H1 (cell line): ENCODE measurements around the gene SKAP1. TPM values are rescaled to one million over a fixed set of nuclear protein-coding genes. Genes with fewer than 3 reads are reported as not detected.

Experiments
- CTCF ChIA-PET: fragments of 300-600 bp; sonication (Branson Sonifier 250); formaldehyde crosslinking; loops from one replicate; lab custom pipeline; 2021; ENCODE audit not compliant: partially characterized antibody; lab: Charles Lee
- POLR2A ChIA-PET: fragments of 300-600 bp; sonication (Branson Sonifier 250); formaldehyde crosslinking; loops from one replicate; lab custom pipeline; 2021; ENCODE audit warnings: inconsistent platforms; ENCODE audit not compliant: partially characterized antibody; lab: Charles Lee
- DNase-seq, 2 experiments: peaks; one replicate each; pipeline versions ENCODE4 v3.0.0 to v3.0.0-alpha.2; 2010 to 2022; ENCODE audit warnings: low spot score in 2 of 2, low read depth in 1 of 2, mixed read lengths in 1 of 2
- FAIRE-seq: peaks from 2 replicates; lab custom pipeline; 2011; peaks lifted over from hg19 to GRCh38; lab: Jason Lieb, UNC
- H2AFZ ChIP-seq: 2 replicates; pipeline ENCODE4 v1.8.1; 2012; ENCODE audit warnings: low read length, inconsistent platforms
- H2AK5ac ChIP-seq: 2 replicates; pipeline ENCODE4 v1.6.1; 2013; ENCODE audit warnings: low read depth, low read length
- H2BK120ac ChIP-seq: replicated peaks from 2 replicates; pipeline ENCODE3; 2013; ENCODE audit warnings: low read depth, low read length, inconsistent platforms
- H2BK12ac ChIP-seq: 2 replicates; pipeline ENCODE4 v1.6.1; 2013; ENCODE audit warnings: low read depth, low read length
- H2BK15ac ChIP-seq: 2 replicates; pipeline ENCODE4 v1.6.1; 2013; ENCODE audit warnings: low read length
- H2BK20ac ChIP-seq: 2 replicates; pipeline ENCODE4 v1.6.1; 2013; ENCODE audit warnings: low read length
- H2BK5ac ChIP-seq: 2 replicates; pipeline ENCODE4 v1.6.1; 2013; ENCODE audit warnings: low read depth, low read length
- H3K14ac ChIP-seq: 2 replicates; pipeline ENCODE4 v1.6.1; 2013; ENCODE audit warnings: inconsistent platforms; ENCODE audit not compliant: insufficient read length
- H3K18ac ChIP-seq: 2 replicates; pipeline ENCODE4 v1.6.1; 2013; ENCODE audit warnings: low read length; ENCODE audit errors: extremely low read depth
- H3K23ac ChIP-seq: 2 replicates; pipeline ENCODE4 v1.6.1; 2013; ENCODE audit warnings: inconsistent platforms; ENCODE audit not compliant: insufficient read length
- H3K23me2 ChIP-seq: 2 replicates; pipeline ENCODE4 v1.6.1; 2013; ENCODE audit warnings: low read depth, low read length
- H3K27ac ChIP-seq: 2 replicates; pipeline ENCODE4 v1.6.1; 2011; ENCODE audit warnings: low read depth, low read length, inconsistent platforms
- H3K27me3 ChIP-seq, 4 experiments: replicated peaks in 1 of 4; 1 replicate in 1 of 4; 2 replicates in 3 of 4; pipeline versions ENCODE4 v1.6.1 to v1.8.1; 2011 to 2013; ENCODE audit warnings: low read length in 3 of 4, mild to moderate bottlenecking in 3 of 4, inconsistent platforms in 2 of 4, mixed read lengths in 2 of 4, moderate library complexity in 1 of 4; ENCODE audit not compliant: control insufficient read depth in 3 of 4, insufficient read depth in 3 of 4; ENCODE audit errors: extremely low read depth in 1 of 4
- H3K36me3 ChIP-seq, 4 experiments: 2 replicates each; pipeline versions ENCODE4 v1.6.1 to v1.8.1; 2011 to 2013; ENCODE audit warnings: mild to moderate bottlenecking in 4 of 4, low read length in 3 of 4, moderate library complexity in 2 of 4, control low read depth in 1 of 4, inconsistent platforms in 1 of 4; ENCODE audit not compliant: insufficient read depth in 4 of 4, control insufficient read depth in 2 of 4
- H3K4ac ChIP-seq: replicated peaks from 2 replicates; pipeline ENCODE3; 2013; ENCODE audit warnings: low read length, low read depth, mixed read lengths, inconsistent platforms; ENCODE audit not compliant: insufficient read length
- H3K4me1 ChIP-seq, 4 experiments: replicated peaks in 1 of 4; 1 replicate in 1 of 4; 2 replicates in 3 of 4; pipeline versions ENCODE4 v1.6.1 to v1.8.1; 2011 to 2013; ENCODE audit warnings: low read length in 3 of 4, inconsistent platforms in 2 of 4, mixed read lengths in 1 of 4; ENCODE audit not compliant: insufficient read depth in 4 of 4, control insufficient read depth in 3 of 4
- H3K4me2 ChIP-seq, 2 experiments: 2 replicates each; pipeline versions ENCODE4 v1.6.1 to v1.8.1; 2011 to 2013; ENCODE audit warnings: low read depth in 2 of 2, low read length in 2 of 2, control low read depth in 1 of 2, inconsistent platforms in 1 of 2, mild to moderate bottlenecking in 1 of 2; ENCODE audit not compliant: insufficient read depth in 1 of 2
- H3K4me3 ChIP-seq, 4 experiments: fragments of 200-600, 300-600 bp in 1 of 4; sonication (generic), shearing (Covaris generic), sonication (Bioruptor Twin) in 1 of 4; 2 replicates each; pipeline versions ENCODE4 v1.5.1 to v1.8.1; 2011 to 2016; ENCODE audit warnings: low read length in 4 of 4, low read depth in 3 of 4, control low read depth in 2 of 4, inconsistent platforms in 2 of 4, mild to moderate bottlenecking in 2 of 4, mixed read lengths in 1 of 4, moderate library complexity in 1 of 4; ENCODE audit not compliant: insufficient read depth in 2 of 4; ENCODE audit errors: extremely low read depth in 1 of 4
- H3K56ac ChIP-seq: replicated peaks from 2 replicates; pipeline ENCODE3; 2013; ENCODE audit warnings: low read depth, mild to moderate bottlenecking, mixed read lengths, low read length, inconsistent platforms; ENCODE audit not compliant: insufficient read length
- H3K79me1 ChIP-seq: 2 replicates; pipeline ENCODE4 v1.6.1; 2013; ENCODE audit warnings: low read depth, low read length, control low read depth
- H3K79me2 ChIP-seq, 2 experiments: 2 replicates each; pipeline versions ENCODE4 v1.6.1 to v1.8.1; 2012 to 2013; ENCODE audit warnings: low read length in 2 of 2, mild to moderate bottlenecking in 2 of 2, inconsistent platforms in 1 of 2; ENCODE audit not compliant: insufficient read depth in 2 of 2, control insufficient read depth in 1 of 2
- H3K9ac ChIP-seq, 4 experiments: replicated peaks in 1 of 4; 1 replicate in 1 of 4; 2 replicates in 3 of 4; pipeline versions ENCODE4 v1.6.1 to v1.8.1; 2011 to 2013; ENCODE audit warnings: low read depth in 3 of 4, low read length in 3 of 4, control low read depth in 2 of 4, mild to moderate bottlenecking in 2 of 4, moderate library complexity in 2 of 4, inconsistent platforms in 1 of 4; ENCODE audit errors: extremely low read depth in 1 of 4
- H3K9me3 ChIP-seq, 2 experiments: 2 replicates each; pipeline versions ENCODE4 v1.6.1 to v1.8.1; 2012 to 2013; ENCODE audit warnings: mild to moderate bottlenecking in 2 of 2, moderate library complexity in 2 of 2, control low read depth in 1 of 2, inconsistent platforms in 1 of 2, low read depth in 1 of 2, low read length in 1 of 2, mixed read lengths in 1 of 2; ENCODE audit not compliant: insufficient read depth in 2 of 2
- H4K20me1 ChIP-seq, 2 experiments: replicated peaks in 1 of 2; 2 replicates each; pipeline versions ENCODE3 to v1.8.1; 2011 to 2013; ENCODE audit warnings: inconsistent platforms in 2 of 2, low read length in 2 of 2, mild to moderate bottlenecking in 1 of 2; ENCODE audit not compliant: insufficient read depth in 2 of 2, control insufficient read depth in 1 of 2
- H4K5ac ChIP-seq: 2 replicates; pipeline ENCODE4 v1.6.1; 2013; ENCODE audit warnings: low read length, low read depth, mixed read lengths, inconsistent platforms; ENCODE audit not compliant: insufficient read length
- H4K8ac ChIP-seq: 2 replicates; pipeline ENCODE4 v1.8.0; 2013; ENCODE audit warnings: mild to moderate bottlenecking, moderate library complexity, low read length, inconsistent platforms; ENCODE audit not compliant: insufficient read depth; ENCODE audit errors: extremely low read depth
- H4K91ac ChIP-seq: replicated peaks from 2 replicates; pipeline ENCODE3; 2013; ENCODE audit warnings: low read length, mixed read lengths, inconsistent platforms; ENCODE audit not compliant: insufficient read length
- CTBP2 ChIP-seq: IDR thresholded peaks from 2 replicates; pipeline ENCODE4 v1.7.0; 2011; ENCODE audit warnings: borderline replicate concordance, mild to moderate bottlenecking, moderate library complexity, mixed read lengths, low read length; ENCODE audit not compliant: insufficient read depth, insufficient read length
- HDAC2 ChIP-seq, 2 experiments: fragments of 300-600 bp in 1 of 2; sonication (generic) in 1 of 2; IDR thresholded peaks; 2 replicates each; pipeline ENCODE4 v1.6.1; 2011 to 2012; ENCODE audit warnings: low read depth in 2 of 2, low read length in 2 of 2, mild to moderate bottlenecking in 2 of 2, moderate library complexity in 2 of 2, borderline replicate concordance in 1 of 2, inconsistent platforms in 1 of 2
- SAP30 ChIP-seq: fragments of 300-600 bp; sonication (generic); IDR thresholded peaks from 2 replicates; pipeline ENCODE4 v1.7.1; 2012; ENCODE audit warnings: low read length, moderate library complexity, mild to moderate bottlenecking, inconsistent platforms; ENCODE audit not compliant: insufficient read depth, insufficient replicate concordance
- YY1 ChIP-seq: IDR thresholded peaks from 2 replicates; pipeline ENCODE4 v1.6.1; 2011; ENCODE audit warnings: low read depth, mild to moderate bottlenecking, low read length
- ZNF274 ChIP-seq: IDR thresholded peaks from 2 replicates; pipeline ENCODE4 v1.7.0; 2012; ENCODE audit warnings: low read length, borderline replicate concordance; ENCODE audit errors: extremely low read depth
- polyA plus RNA-seq, 7 experiments: library from polyadenylated mRNA; depleted of rRNA in 3 of 7; stranded (reverse) in 5 of 7; unstranded in 2 of 7; fragments of >200 nt in 5 of 7; fragments of 200-250 nt in 2 of 7; gene quantifications; 1 replicate in 5 of 7; 2 replicates in 1 of 7; 4 replicates in 1 of 7; pipeline versions ENCODE4 v1.2.1 to v1.2.3, GENCODE V29; 2011 to 2013; ENCODE audit warnings: missing spikeins in 2 of 7, mixed read lengths in 2 of 7
- total RNA-seq: library from RNA; stranded (reverse); fragmentation: NEBNext Ultra II Directional; extraction: Animal tissue kit (Norgen Biotek cat#: 25700); gene quantifications from 2 replicates; pipeline ENCODE4 v1.2.1, GENCODE V29; 2021

The SKAP1 gene
- total and polyA plus RNA-seq, 2 of the 8 experiments (the other 6 are each of a cell fraction or from before 2014, with no cell fraction given), result not detected

DNA sequence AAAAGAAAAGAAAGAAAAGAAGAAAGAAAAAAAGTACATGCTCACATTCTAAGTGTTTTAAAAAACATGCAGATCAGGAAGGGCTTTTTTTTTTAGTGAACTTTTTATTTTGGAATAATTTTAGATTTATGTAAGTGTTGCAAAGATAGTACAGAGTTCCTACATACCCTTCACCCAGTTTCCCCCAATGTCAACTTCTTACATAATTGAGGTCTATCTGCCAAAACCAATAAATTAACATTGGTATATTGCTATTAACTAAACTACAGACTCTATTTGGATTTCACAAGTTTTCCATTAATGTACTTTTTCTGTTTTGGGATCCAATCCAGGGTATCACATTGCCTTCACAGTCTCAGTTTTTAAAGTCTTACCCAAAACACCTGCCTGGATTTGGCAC, 81.7 kb downstream of the SKAP1 start:
- Histone ChIP-seq H4K20me1 (no peaks in the 10 kb centered on the region), H2BK12ac (no peak overlapping the region), H2AK5ac (no peak overlapping the region), H3K23me2 (no peaks in the 10 kb centered on the region), H2BK120ac (no peak overlapping the region), H4K5ac (no peak overlapping the region), H3K9ac (no peak overlapping the region), H3K4me3 (no peak overlapping the region), H3K18ac (no peak overlapping the region), H3K56ac (no peak overlapping the region), H2BK15ac (no peak overlapping the region), H3K36me3 (no peaks in the 10 kb centered on the region), H3K4me2 (no peak overlapping the region), H3K27ac (no peak overlapping the region), H3K14ac (no peak overlapping the region), H3K79me2 (no peaks in the 10 kb centered on the region), H3K9me3 (no peaks in the 10 kb centered on the region), H2AFZ (no peak overlapping the region), H3K27me3 (no peaks in the 10 kb centered on the region; a peak in 1 of 7 replicates), H2BK20ac (no peak overlapping the region), H2BK5ac (no peak overlapping the region), H3K23ac (no peak overlapping the region), H3K79me1 (no peaks in the 10 kb centered on the region), H4K91ac (no peak overlapping the region), H4K8ac (no peak overlapping the region)
- ChIA-PET POLR2A (no interaction called here), CTCF (no interaction called here)
- DNase-seq, result no peak
- no peak for FAIRE-seq
- TF ChIP-seq YY1 (no peak), CTBP2 (no peak), ZNF274 (no peak), SAP30 (no peak), HDAC2 (IDR thresholded peaks at IDR 0.05; ENCODE audit: borderline replicate concordance in 1 of 2, low read depth in 2 of 2, low read length in 2 of 2) (no peak)
- TF ChIP-seq, all 59 proteins: peak for 0
- Histone ChIP-seq H3K4me1 (no peaks in the 10 kb centered on the region), H3K4ac (no peak overlapping the region)
